Measurements from ENCODE around the gene SSC5D.

DNA sequence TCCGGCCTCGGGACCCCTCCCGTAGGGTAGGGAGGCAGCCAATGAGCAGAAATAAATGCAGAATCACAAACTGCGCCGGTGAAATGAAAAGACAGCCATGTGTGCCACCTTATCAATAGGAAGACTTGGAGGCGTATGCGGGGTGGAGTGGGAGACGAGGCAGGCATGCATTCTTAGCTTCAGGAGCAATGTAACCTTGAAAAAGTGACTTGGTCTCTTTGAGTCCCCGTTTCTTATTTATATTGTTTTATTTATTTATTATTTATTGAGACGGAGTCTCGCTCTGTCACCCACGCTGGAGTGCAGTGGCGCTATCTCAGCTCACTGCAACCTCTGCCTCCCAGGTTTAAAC, 16.0 kb downstream of the SSC5D start:
- TF ChIP-seq, protein P1, sequence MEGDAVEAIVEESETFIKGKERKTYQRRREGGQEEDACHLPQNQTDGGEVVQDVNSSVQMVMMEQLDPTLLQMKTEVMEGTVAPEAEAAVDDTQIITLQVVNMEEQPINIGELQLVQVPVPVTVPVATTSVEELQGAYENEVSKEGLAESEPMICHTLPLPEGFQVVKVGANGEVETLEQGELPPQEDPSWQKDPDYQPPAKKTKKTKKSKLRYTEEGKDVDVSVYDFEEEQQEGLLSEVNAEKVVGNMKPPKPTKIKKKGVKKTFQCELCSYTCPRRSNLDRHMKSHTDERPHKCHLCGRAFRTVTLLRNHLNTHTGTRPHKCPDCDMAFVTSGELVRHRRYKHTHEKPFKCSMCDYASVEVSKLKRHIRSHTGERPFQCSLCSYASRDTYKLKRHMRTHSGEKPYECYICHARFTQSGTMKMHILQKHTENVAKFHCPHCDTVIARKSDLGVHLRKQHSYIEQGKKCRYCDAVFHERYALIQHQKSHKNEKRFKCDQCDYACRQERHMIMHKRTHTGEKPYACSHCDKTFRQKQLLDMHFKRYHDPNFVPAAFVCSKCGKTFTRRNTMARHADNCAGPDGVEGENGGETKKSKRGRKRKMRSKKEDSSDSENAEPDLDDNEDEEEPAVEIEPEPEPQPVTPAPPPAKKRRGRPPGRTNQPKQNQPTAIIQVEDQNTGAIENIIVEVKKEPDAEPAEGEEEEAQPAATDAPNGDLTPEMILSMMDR (IDR thresholded peaks at IDR 0.05): no peak
- TF ChIP-seq POLR2A (IDR thresholded peaks at IDR 0.05): no peak
